ENCODE measurements around the gene SP3. TPM values are rescaled to one million over a fixed set of nuclear protein-coding genes. Genes with fewer than 3 reads are reported as not detected.

The SP3 gene
- total and polyA plus RNA-seq, 3 experiments from 2014 or later: 61.0 to 98.4 (median 93.0) TPM

DNA sequence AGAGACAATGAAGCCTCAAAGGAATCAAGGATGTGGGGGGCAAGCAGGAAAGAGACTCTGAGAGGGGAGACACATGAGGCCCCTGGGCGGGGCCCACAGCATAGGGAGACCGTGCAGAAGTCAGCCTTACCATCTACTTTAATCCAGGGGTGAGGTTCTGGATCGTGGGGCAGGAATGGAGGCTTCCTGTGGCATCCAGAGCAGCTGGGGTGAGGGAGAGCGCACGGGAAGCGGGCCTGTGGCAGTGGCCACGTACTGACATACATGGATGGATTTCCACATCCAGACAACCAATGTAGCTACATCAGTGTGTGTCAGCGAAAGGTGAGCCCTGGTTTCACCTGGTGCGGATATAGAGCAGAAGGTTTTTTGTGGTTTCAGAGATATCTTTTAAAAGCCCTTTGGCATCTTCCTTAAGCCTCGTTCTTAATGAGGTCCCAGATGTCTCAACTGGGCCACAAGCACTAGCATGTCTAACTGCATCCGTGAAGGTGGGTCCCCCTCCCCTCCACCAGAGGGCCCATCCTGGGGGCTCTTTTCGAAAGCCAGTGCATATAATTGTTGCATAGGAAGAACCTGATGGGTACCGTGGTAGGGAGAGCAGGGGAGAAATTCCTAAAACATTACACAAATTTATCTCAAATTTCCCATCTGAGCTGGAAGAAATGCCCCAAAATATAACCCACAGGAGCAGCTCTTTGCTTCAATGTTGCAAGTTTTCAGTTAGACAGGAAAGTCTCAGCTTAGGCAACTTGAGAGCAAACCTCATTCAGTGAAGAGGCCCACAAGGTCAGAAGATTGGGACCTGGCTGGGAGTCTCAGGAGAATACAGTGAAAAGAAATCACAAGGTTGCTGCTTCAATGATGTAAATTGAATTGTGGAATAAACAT, 90.9 kb downstream of the SP3 start:
- no peaks in the 10 kb centered on the region for H3K9me3 Mint-ChIP-seq
- H3K4me1 Mint-ChIP-seq: no peaks in the 10 kb centered on the region
- CTCF ChIA-PET: no interaction called here
- H3K4me3 Mint-ChIP-seq: no peak overlapping the region
- Histone ChIP-seq H3K27ac (ENCODE audit: low read depth, low read length) (no peak overlapping the region), H3K27me3 (ENCODE audit: insufficient read depth, low read length, poor library complexity, severe bottlenecking) (no peaks in the 10 kb centered on the region), H3K4me1 (ENCODE audit: insufficient read depth, low read length) (no peaks in the 10 kb centered on the region), H3K9me3 (ENCODE audit: low read length) (no peaks in the 10 kb centered on the region), H3K36me3 (ENCODE audit: insufficient read depth, low read length) (no peaks in the 10 kb centered on the region), H3K4me3 (ENCODE audit: low read length) (no peak overlapping the region)
- H3K36me3 Mint-ChIP-seq: no peaks in the 10 kb centered on the region
- POLR2A ChIA-PET: no interaction called here
- no peak overlapping the region for H3K27ac Mint-ChIP-seq
- H3K27me3 Mint-ChIP-seq: peaks cover 4 to 26% of the 10 kb centered on the region in 2 donors
- no peak for DNase-seq

DNA sequence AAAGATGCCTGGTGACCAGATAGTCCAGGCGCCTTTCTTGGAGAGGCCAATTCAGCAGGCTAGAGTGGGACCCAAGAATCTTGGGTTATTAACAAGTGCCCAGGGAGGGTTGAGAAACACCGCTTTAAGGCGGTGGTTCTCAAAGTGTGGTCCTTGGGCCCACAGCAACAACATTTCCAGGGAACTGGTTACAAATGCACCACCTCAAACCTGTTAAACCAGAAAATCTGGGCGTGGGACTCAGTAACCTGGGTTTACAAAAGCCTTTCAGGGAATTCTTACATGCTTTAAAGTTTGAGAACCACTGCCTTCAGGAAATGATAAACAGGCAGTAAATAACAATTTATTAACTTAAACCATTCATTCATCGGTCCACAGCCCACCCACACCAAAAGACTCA, 92.5 kb downstream of the SP3 start:
- H3K27ac Mint-ChIP-seq: no peak overlapping the region
- no peak for DNase-seq
- H3K27me3 Mint-ChIP-seq: peaks cover 5 to 29% of the 10 kb centered on the region in 2 donors
- no peaks in the 10 kb centered on the region for H3K4me1 ChIP-seq (ENCODE audit: insufficient read depth, low read length)
- ChIA-PET CTCF (no interaction called here), POLR2A (no interaction called here)
- H3K4me3 Mint-ChIP-seq: no peak overlapping the region
- H3K27me3 ChIP-seq (ENCODE audit: insufficient read depth, low read length, poor library complexity, severe bottlenecking): no peaks in the 10 kb centered on the region
- no peaks in the 10 kb centered on the region for H3K36me3 ChIP-seq (ENCODE audit: insufficient read depth, low read length)
- no peaks in the 10 kb centered on the region for H3K9me3 ChIP-seq (ENCODE audit: low read length)
- no peak overlapping the region for H3K27ac ChIP-seq (ENCODE audit: low read depth, low read length)
- no peaks in the 10 kb centered on the region for H3K4me1 Mint-ChIP-seq
- no peaks in the 10 kb centered on the region for H3K36me3 Mint-ChIP-seq
- H3K4me3 ChIP-seq (ENCODE audit: low read length): no peak overlapping the region
- no peaks in the 10 kb centered on the region for H3K9me3 Mint-ChIP-seq

DNA sequence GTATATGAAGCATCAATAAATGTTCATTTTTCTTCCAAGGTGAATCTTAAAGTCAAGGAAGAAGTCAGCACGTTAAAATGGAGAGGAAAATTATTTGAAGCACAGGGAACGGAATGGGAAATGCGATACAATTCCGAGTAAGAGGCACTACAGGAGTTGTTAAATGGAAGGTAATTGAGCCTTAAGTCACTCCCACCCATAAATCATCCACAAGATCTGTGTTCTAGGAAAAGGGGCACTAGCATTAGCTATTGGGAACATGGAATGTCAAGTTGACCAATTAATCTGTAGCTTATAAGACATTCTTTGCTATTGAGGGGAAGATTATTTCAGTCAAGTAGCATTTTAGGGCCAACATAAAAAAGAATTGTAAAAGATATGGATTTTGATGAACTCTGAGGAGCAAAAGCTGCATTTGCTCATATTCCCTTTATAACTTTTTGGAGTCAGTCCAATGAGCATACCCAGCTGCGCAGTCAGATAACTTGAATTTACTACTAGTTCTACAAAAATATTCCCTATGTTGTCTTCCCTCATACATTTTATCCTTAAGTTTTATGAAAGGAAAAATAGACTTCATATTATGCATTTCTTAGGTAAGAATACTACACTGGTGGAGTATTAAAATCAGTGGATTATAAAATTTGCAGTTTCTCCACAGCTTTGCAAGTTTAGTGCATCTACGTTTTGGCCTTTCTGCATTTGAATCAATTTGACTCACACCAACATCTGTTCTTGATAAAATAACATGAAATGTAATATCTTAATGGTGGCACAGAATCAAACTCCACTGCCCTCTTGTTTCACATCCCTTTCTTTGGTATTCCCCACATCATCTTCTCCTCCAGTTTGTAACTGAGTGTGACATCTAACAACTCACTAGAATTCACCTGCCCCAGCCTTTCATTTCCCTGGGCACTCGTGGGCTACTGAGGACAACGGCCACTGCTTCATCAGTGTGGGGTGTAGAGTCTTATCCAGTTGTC, 95.6 kb downstream of the SP3 start:
- H3K27me3 Mint-ChIP-seq: peaks cover 8 to 27% of the 10 kb centered on the region in 2 donors
- H3K9me3 Mint-ChIP-seq: no peaks in the 10 kb centered on the region
- H3K4me3 Mint-ChIP-seq: no peak overlapping the region
- H3K27me3 ChIP-seq (ENCODE audit: insufficient read depth, low read length, poor library complexity, severe bottlenecking): peaks cover 4% of the 10 kb centered on the region
- H3K4me3 ChIP-seq (ENCODE audit: low read length): no peak overlapping the region
- H3K36me3 Mint-ChIP-seq: no peaks in the 10 kb centered on the region
- no peak for DNase-seq
- no peaks in the 10 kb centered on the region for H3K4me1 ChIP-seq (ENCODE audit: insufficient read depth, low read length)
- no peaks in the 10 kb centered on the region for H3K36me3 ChIP-seq (ENCODE audit: insufficient read depth, low read length)
- CTCF ChIA-PET: no interaction called here
- H3K4me1 Mint-ChIP-seq: no peaks in the 10 kb centered on the region
- H3K27ac Mint-ChIP-seq: no peak overlapping the region
- no peaks in the 10 kb centered on the region for H3K9me3 ChIP-seq (ENCODE audit: low read length)
- H3K27ac ChIP-seq (ENCODE audit: low read depth, low read length): no peak overlapping the region
- POLR2A ChIA-PET: no interaction called here

DNA sequence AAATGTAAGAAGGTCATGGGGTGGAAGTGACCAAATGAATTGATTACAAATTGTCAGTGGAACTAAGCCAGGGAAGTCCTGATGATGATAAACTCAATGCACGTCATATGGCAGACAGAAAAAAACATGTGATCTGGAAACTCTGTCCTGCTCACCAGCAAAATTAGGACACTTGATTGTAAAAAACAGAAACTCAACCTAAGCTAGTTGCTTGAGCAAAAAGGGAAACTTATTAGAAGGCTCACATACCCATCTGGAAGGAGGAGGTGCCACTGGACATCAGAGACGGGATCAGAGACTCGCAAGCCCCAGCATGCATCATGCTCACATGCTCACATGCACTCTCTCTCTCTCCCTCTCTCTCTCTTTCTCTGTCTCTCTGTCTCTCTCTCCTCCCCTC, 96.8 kb downstream of the SP3 start:
- Histone ChIP-seq H3K4me3 (ENCODE audit: low read length) (no peak overlapping the region), H3K4me1 (ENCODE audit: insufficient read depth, low read length) (no peaks in the 10 kb centered on the region), H3K9me3 (ENCODE audit: low read length) (no peaks in the 10 kb centered on the region), H3K27ac (ENCODE audit: low read depth, low read length) (no peak overlapping the region), H3K27me3 (ENCODE audit: insufficient read depth, low read length, poor library complexity, severe bottlenecking) (peaks cover 4% of the 10 kb centered on the region), H3K36me3 (ENCODE audit: insufficient read depth, low read length) (no peaks in the 10 kb centered on the region)
- no peaks in the 10 kb centered on the region for H3K36me3 Mint-ChIP-seq
- DNase-seq: no peak
- POLR2A ChIA-PET: no interaction called here
- H3K27me3 Mint-ChIP-seq: peaks cover 8 to 27% of the 10 kb centered on the region in 2 donors
- no peaks in the 10 kb centered on the region for H3K9me3 Mint-ChIP-seq
- no peak overlapping the region for H3K27ac Mint-ChIP-seq
- CTCF ChIA-PET: no interaction called here
- no peaks in the 10 kb centered on the region for H3K4me1 Mint-ChIP-seq
- H3K4me3 Mint-ChIP-seq: no peak overlapping the region

DNA sequence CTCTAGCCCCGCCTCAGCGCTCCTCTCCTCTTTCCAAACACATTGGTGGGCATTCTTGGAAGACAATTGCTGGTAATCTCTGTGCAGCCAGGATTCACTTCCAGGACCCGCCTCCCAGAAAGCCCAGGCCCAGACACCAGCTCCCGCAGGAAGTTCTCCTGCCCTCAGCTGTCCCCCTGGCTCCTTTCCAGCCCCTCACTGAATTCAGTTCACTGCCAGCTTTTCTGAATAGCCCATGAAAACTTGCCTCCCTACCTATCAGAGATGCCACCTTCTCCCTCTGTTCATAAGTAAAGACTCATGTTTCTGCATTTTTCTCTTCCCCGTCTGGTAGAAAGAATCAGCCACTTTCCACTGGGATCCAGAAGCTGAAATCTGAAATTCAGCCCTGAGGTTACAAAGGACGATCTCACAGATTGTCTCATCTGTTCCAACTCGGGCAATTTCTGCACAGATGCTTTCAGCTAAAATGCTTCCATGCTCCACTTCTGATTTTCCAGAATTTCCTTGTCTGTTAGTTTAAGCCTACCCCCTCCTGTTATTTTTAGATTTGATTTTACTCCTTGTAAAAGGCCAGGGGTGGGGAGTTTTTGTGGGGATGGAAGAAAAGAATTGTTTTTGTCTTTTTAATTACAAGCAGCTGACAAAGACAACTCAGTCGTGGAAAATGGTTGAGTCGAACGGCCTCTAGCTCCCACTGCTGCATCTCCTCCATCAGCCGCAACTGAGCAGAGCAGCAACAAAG, 98.1 kb downstream of the SP3 start:
- peaks cover 10 to 34% of the 10 kb centered on the region in 2 donors for H3K27me3 Mint-ChIP-seq
- H3K27ac Mint-ChIP-seq: peak overlapping the region in 1 of 8 donors; percentile 7
- POLR2A ChIA-PET: no interaction called here

DNA sequence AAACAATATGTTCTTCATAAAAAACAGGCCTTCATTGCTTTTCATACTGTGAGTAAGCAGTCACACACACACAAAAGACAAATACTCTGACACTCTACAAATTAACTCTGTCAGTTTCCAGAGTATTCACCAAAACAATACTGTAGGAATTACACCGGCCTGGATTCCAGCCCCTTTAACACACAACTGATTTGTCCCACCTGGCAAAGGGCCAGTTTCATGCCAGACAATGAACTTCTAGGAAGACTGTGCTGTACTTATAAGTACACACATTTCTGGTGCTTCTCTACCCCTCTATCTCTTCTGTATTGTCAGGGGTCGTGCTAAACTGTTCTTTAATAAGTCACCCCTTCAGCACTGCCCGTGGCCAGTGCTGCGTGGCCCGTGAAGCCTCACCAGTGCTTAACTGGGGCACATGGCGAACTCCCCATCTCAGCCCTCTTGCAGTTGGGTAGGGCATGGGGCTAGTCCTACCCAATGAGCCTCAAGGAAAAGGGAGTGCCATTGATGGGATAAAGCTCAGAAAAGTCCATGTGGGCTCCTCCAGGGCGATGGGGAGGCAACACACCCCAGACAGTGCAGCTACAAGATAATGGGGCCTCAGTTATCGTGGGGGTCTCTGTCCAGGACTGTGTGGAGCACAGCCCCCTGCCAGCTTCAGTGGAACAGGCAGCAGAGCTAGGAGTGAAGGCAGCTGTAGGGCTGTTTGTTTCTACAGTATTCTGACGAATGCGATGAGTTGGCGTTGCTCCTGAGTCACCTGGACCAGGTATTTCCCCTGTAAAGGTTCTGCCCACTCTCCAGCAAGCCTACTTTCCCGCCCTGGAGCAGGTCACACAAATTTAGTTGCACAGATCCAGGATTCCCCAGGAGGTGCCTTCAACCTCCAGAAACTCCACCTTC, 99.0 kb downstream of the SP3 start:
- Histone ChIP-seq H3K27me3 (ENCODE audit: insufficient read depth, low read length, poor library complexity, severe bottlenecking) (peaks cover 4% of the 10 kb centered on the region), H3K27ac (ENCODE audit: low read depth, low read length) (no peak overlapping the region), H3K9me3 (ENCODE audit: low read length) (no peaks in the 10 kb centered on the region), H3K4me1 (ENCODE audit: insufficient read depth, low read length) (no peaks in the 10 kb centered on the region), H3K36me3 (ENCODE audit: insufficient read depth, low read length) (no peaks in the 10 kb centered on the region), H3K4me3 (ENCODE audit: low read length) (no peak overlapping the region)
- Mint-ChIP-seq H3K9me3 (no peaks in the 10 kb centered on the region), H3K27ac (no peak overlapping the region), H3K4me3 (no peak overlapping the region), H3K36me3 (no peaks in the 10 kb centered on the region), H3K27me3 (peaks cover 12 to 34% of the 10 kb centered on the region in 2 donors), H3K4me1 (no peaks in the 10 kb centered on the region)
- CTCF ChIA-PET: no interaction called here
- POLR2A ChIA-PET: no interaction called here
- DNase-seq: no peak

More for the DNA sequence above, 98.1 kb downstream of the SP3 start:
- CTCF ChIA-PET: interaction anchor here (1.0 kb wide), 1 partner anchor 8 kb away, joined by 3 read pairs; no protein-coding TSS in a partner anchor
- H3K9me3 ChIP-seq (ENCODE audit: low read length): no peaks in the 10 kb centered on the region
- Mint-ChIP-seq H3K4me3 (no peak overlapping the region), H3K36me3 (no peaks in the 10 kb centered on the region), H3K4me1 (no peaks in the 10 kb centered on the region), H3K9me3 (no peaks in the 10 kb centered on the region)
- no peak overlapping the region for H3K4me3 ChIP-seq (ENCODE audit: low read length)
- no peak overlapping the region for H3K27ac ChIP-seq (ENCODE audit: low read depth, low read length)
- no peaks in the 10 kb centered on the region for H3K36me3 ChIP-seq (ENCODE audit: insufficient read depth, low read length)
- no peak for DNase-seq
- no peaks in the 10 kb centered on the region for H3K4me1 ChIP-seq (ENCODE audit: insufficient read depth, low read length)
- peaks cover 4% of the 10 kb centered on the region for H3K27me3 ChIP-seq (ENCODE audit: insufficient read depth, low read length, poor library complexity, severe bottlenecking)

DNA sequence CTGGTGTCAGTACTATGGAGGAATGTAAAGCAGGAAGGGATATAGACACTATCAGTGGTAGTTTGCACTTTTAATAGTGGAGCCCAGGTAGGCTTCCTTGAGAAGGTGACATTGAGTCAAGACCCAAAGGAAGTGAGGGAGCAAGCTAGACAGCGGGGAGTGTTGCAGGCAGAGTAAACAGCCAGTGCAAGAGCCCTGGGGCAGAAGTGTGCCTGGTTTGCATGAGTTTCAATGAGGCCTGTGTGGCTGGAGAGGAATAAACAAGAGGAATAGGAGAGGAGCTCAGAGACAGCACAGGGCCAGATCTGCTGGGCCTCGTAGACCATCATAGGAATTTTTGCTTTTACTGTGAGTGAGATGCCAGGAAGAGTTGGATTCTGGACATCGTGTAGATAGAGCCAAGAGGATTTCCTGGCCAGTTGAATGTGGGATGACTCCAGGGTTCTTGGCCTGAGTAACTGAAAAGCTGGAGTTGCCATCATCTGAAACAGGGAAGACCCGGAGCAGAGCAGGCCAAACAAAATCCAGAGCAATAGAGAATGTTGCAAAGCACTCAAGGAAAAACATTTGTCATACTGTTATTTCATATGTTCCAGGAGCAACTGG, 102.5 kb downstream of the SP3 start:
- Mint-ChIP-seq H3K27ac (peak overlapping the region in 1 of 8 donors; percentile 38), H3K27me3 (peaks cover 12 to 29% of the 10 kb centered on the region in 2 donors), H3K36me3 (no peaks in the 10 kb centered on the region), H3K4me3 (no peak overlapping the region), H3K9me3 (no peaks in the 10 kb centered on the region), H3K4me1 (no peaks in the 10 kb centered on the region)
- Histone ChIP-seq H3K27me3 (ENCODE audit: insufficient read depth, low read length, poor library complexity, severe bottlenecking) (peaks cover 4% of the 10 kb centered on the region), H3K36me3 (ENCODE audit: insufficient read depth, low read length) (no peaks in the 10 kb centered on the region), H3K4me3 (ENCODE audit: low read length) (no peak overlapping the region), H3K4me1 (ENCODE audit: insufficient read depth, low read length) (no peaks in the 10 kb centered on the region), H3K27ac (ENCODE audit: low read depth, low read length) (no peak overlapping the region), H3K9me3 (ENCODE audit: low read length) (no peaks in the 10 kb centered on the region)
- ChIA-PET CTCF (no interaction called here), POLR2A (no interaction called here)
- DNase-seq: no peak

Data from CD8-positive, alpha-beta memory T cell (primary cell).